ENCODE results near the gene LIX1.

LIX1 gene

DNA sequence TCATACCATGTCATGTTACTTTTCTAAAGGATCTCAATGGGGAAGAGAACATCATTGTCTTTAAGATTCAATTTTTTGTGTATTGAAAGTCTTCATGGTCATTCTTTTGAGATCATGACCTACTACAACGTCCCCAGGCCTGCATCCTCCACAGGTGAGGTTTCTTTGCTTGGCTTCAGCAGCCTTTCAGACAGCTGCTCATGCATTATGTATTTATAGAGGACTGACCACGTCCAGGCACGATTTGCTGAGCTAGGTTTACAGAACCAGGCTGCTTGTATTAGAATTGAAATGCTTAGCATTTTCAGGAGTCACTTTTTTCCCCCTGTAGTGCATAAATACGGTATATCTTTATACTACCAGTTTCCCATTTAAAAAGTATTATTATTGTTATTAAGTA, 70.4 kb downstream of the LIX1 start:
- no peak for DNase-seq

DNA sequence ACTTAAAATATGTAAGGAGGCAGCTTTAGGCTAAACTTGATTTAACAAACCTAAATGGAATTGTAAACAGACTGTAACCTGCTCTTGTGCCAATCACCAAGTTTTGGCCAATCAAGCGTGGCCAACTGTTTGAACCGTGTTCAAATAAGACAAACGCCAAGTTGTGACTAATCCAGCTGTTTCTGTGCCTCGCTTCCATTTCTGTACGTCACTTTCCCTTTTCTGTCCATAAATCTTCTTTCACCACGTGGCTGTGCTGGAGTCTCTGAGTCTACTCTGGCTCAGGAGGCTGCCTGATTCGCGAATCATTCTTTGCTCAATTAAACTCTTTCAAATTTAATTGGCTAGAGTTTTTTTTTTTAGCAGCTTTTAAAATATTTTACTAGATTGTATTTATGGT, 71.3 kb downstream of the LIX1 start:
- no peak for DNase-seq

DNA sequence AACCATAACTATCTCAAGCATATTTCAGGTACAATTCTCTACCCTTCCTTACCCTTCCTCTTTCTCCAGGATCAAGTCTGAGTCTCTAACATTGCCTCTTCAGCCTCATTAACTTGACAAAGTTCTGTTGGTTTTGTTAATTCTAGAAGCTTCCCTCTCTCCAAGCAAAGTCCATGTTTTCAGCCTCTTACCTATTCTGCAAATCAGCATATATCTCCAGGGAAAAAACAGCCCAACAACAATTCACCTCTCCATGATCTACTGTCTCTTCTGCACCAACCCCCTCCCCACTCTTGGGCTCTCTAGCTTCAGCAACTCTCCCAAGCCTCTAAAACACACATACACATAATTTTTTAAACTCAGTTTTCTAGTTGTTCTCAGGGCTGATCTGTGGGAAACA, 72.2 kb downstream of the LIX1 start:
- DNase-seq: no peak

DNA sequence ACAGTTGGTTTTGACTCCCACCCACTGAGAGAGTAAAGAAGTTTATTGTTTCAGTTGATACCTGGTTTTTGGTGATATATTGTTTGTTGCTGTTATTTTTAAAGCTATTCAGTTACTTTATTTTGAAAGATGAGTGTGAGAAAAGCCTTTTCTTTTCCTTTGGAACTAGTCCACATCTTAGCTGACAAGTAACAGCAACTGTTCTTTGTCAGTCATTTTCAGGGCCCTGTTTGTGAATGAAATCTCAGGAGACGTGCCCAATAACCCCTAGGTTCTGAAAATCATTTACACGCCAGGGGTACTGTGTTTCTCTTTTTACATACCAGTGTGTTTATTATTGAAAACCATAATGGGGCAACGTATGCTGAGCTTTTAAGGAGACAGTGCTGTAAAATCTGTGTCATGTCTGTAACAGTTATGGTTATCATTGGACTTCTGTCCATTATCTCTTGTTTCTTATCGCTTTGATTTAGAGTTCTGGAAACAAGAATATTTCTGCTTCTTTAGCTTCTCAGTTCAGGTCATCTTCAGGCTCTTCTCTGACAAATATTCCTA, 75.0 kb downstream of the LIX1 start:
- no peak for DNase-seq

DNA sequence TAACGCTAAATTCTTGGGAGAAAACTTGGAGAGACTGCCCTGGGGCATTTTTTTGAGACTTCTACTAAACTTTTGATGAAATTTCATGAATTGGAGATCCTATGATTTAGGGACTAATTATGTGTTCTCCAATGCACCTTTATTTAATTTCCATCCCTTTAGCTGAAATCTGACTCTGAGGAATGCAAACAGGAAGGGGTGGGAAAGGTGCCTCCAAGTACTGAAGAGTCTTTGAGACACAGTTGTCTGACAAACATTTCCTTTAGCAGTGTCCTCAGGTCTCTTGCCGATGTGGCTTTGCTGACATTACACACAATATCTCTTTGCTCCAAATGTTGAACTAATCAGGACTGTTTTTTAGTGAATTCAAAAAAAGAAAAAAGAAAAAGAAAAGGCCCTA, 76.9 kb downstream of the LIX1 start:
- no peak for DNase-seq

DNA sequence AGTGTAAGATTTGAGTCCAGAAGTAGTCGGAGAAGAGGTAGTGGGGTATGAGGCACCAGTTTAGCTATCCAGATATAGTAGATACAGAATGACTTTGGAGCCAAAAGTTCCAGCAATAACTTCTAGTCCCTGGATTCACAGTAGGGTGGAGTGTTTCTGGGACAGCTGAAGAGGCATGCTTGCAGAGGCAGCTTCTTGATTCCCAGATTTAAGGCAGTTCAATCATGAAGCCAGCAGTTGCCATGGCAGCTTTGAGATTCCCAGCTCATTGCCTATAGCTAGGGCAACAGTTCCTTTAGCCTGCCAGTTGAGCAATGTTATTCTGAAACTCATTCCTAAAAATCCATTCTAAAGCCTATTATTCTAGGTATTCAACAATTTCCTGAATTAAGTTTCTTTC, 79.2 kb downstream of the LIX1 start:
- no peak for DNase-seq

DNA sequence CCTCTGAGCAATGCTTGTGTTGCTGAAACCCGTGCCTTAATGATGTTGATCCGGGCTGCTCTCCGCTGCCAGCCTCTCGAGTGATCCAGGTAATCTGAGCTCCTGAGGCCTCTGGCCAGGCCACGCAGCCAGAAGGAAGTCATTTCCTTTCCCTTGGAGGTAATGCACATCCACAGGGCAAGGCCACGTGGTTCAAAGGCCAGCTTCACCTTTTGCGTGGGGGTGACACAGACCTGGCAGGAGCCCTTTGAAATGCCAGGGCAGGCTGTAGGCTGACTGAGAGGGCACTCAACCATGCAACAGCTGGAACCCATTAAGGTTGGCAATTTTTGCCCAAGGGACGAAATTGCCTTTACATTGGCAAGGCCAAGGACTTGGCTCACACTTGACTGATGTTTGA, 80.4 kb downstream of the LIX1 start:
- DNase-seq: no peak

DNA sequence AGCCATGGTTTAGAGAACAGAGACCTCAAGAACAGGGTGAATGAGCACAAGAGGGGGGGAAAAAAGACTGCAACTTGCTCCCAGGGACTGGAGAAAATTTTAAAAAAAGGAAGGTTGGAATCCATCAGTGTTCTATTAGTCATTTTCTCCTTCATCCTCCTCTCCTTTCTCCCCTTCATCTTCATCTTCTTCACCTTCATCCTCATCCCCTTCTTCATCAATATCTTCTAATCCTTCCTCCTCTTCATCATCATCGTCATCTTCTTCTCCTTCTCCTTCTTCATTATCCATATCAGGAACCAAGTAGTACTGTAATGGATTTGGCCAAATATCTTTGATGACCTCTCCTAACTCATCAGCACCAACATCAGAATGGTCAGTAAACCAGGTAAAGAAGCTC, 86.1 kb downstream of the LIX1 start:
- DNase-seq: no peak

DNA sequence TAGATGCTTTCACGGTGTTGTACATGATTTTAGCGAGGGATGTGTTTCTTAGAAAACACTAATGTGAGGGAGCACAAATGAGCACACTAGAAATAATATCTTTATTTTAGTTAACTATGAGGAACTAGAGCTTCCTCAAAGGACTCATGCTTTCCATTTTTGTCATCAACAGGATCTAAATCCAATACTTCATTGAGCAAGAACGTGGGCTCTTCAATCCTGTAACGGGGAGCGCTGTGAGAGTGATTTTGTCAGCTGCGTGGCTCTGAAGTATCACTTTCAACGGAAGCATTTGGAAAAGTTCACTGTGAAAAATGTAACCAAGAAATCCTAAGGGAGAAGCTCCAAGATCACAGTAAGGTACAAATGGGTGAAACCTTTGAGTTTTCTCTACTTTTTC, 93.2 kb downstream of the LIX1 start:
- no peak for DNase-seq

DNA sequence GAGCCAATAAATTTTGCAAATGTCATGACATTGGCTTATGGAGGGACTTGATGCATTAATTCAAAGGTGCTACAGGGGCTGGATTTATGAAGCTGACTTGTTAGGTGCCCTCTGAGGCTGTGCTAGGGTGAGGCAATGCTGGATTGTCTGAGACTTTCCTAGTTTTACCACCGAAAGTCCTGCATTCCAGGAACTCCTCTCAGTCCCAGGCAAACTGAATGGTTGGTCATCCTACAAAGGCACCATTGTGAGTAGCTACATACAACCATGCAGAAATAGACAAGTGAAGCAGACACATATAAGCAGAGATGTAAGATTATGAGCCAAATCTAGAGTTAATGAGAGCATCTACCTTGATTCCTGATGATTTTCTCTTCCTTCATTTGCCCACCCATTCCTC, 95.3 kb downstream of the LIX1 start:
- no peak for DNase-seq

DNA sequence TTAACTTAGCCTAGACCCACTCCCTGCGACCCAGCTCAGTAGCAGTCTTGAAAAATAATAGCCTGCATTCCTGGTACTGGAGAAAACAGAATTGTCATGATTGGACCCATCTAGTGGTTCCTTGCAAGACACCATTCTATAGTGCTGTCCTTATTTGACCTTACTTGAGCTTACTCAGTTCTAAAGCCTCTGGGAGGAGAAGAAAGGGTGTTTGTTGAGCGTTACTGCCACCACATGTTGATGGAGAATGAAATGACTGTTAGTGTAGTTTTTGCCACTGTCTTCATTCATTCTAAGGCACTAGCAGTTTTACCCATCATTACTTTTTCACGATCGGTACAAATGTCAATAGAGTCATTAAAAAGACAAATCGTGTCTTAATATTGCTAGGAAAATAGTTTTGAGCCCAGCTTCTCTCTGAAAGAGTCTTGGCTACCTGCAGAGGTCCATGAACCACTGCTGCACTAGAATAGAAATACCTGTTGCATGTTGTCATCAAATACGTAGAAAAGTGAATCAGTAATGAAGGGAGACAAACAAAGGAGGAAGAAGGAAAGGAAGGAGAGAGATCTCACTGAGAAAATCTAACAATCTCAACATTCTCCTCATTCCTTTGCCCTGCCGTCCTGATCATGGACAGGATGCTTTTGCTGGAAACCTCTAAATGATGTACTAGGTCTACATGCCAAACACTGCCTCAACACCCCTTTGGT, 96.0 kb downstream of the LIX1 start:
- no peak for DNase-seq

DNA sequence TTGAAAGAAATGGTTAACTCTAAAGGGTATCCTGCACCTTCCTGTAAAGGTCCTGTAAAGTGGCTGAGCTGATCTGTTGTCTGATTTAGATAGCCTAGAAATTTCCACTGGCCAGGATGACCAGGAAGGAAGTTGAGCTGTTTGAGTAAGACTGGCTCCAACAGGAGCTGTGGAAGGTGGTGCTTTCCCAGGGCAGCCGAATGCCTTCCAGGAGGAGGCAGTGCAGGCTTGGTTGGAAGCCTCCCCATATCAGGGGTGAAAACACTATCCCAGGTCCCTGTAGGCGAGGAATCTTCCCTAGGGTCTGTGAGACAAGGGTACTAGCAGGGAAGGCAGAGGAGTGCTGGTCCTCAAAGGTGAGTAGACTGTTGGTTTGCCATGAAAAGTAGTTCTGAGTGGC, 98.4 kb downstream of the LIX1 start:
- no peak for DNase-seq

DNA sequence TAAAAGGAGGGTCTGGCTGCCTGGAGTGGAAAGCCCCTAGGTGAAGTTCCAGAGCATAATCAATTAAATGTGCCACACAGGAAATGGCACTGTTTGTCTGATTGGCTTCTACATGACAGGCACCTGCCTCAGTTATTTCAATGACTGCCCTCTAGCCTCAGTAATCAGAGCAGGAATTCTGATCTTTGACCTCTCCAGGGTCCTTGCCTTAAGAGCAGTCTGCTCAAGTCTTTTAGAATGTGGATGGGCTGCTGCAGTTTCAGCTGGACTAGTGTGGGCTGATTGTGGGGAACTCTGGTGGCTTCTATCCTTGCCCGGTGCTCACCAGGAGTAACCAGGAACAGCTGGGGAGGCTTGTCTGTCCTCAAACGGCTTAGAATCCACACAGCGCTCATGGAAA, 98.9 kb downstream of the LIX1 start:
- DNase-seq: no peak

DNA sequence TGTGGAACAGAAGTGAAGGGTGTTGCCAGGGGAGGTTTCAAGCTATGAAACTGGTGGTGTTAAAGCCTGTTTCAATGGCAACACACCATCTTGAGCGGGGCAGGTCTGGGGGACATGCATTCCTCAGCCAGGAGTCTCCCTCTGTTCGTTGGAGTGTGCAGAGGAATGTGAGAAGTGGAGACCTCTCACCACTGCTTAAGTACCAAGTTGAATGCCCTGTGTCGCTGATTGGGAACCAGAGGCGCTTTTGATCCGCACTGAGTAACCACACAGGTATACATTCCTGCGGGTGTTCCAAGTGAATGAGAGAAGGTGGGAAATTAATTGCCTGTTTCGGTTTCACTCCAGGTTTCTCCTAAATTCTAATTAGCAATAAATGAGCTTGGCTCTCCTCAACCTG, 99.4 kb downstream of the LIX1 start:
- DNase-seq: no peak
